ENCODE data around the gene FYN.

Gene FYN

GRCh38 chr6:111829581-111829980 lies 43.7 kb downstream of the FYN start:
- TF ChIP-seq CTCF (IDR thresholded peaks at IDR 0.05; ENCODE audit: low read depth, low read length, missing control alignments), result no peak
- no peak overlapping the region for H3K4me3 ChIP-seq (ENCODE audit: low read depth, low read length)
- DNase-seq (ENCODE audit: low read depth), result no peak

GRCh38 chr6:111828809-111829208 lies 44.4 kb downstream of the FYN start:
- no peak overlapping the region for H3K4me3 ChIP-seq (ENCODE audit: low read depth, low read length)
- no peak for DNase-seq (ENCODE audit: low read depth)
- TF ChIP-seq CTCF (IDR thresholded peaks at IDR 0.05; ENCODE audit: low read depth, low read length, missing control alignments), result no peak

- no peak for DNase-seq (ENCODE audit: low read depth)
- no peak for TF ChIP-seq CTCF (IDR thresholded peaks at IDR 0.05; ENCODE audit: low read depth, low read length, missing control alignments)
- H3K4me3 ChIP-seq (ENCODE audit: low read depth, low read length), result no peak overlapping the region
Measured at GRCh38 chr6:111825439-111826086, 47.7 kb downstream of the FYN start.

GRCh38 chr6:111824608-111825337 lies 48.5 kb downstream of the FYN start:
- no peak overlapping the region for H3K4me3 ChIP-seq (ENCODE audit: low read depth, low read length)
- TF ChIP-seq CTCF (IDR thresholded peaks at IDR 0.05; ENCODE audit: low read depth, low read length, missing control alignments), result no peak
- no peak for DNase-seq (ENCODE audit: low read depth)

GRCh38 chr6:111823831-111824607 lies 49.2 kb downstream of the FYN start:
- no peak for DNase-seq (ENCODE audit: low read depth)
- H3K4me3 ChIP-seq (ENCODE audit: low read depth, low read length), result no peak overlapping the region
- no peak for TF ChIP-seq CTCF (IDR thresholded peaks at IDR 0.05; ENCODE audit: low read depth, low read length, missing control alignments)

GRCh38 chr6:111823012-111823411 lies 50.2 kb downstream of the FYN start:
- TF ChIP-seq CTCF (IDR thresholded peaks at IDR 0.05; ENCODE audit: low read depth, low read length, missing control alignments), result no peak
- DNase-seq (ENCODE audit: low read depth), result no peak
- H3K4me3 ChIP-seq (ENCODE audit: low read depth, low read length), result no peak overlapping the region

All from GM12864 (cell line).